SW480 (cell line): ENCODE measurements around the gene SOX2.
A peak's percentile ranks its signal among the peaks of the same experiment; 100 is the strongest.

Source experiments
- DNase-seq: peaks from one replicate; pipeline ENCODE4 v3.0.0-alpha.2; 2016; ENCODE audit warnings: low spot score

The SOX2 gene

DNA sequence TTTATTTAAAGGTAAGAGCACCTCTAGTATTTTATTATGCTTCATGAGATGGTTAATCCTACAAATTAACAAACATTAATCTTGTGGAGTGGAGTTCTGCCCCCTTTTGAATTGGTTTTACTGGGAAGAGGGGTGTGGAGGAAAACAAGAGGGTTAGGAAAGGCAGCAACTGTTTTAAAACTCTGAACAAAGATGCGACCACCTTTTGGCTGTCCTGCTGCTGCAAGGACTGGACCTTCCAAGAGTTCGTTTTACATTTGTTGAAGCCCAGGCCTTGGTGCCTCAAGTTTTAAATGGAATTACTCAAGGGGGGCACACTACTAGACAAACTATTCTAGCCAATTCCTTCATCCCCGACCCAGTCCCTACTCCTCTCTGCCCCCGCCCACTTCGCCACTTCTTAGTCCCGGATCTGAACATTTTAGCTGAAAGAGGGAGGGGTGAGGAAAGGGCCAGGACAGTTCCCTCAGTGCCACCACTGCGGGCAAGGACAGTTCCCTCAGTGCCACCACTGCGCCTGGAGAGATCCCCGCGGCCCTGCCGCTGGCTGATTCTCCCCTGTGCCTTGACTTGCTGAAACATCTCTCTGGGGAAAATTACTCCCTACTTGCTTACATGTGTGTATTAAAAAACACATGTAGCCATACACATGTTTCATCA lies 11.2 kb downstream of the SOX2 start:
- no peak for DNase-seq

- DNase-seq: no peak
These were observed 12.0 kb downstream of the SOX2 start for GRCh38 chr3:181723625-181724191.

GRCh38 chr3:181724192-181724965 lies 12.7 kb downstream of the SOX2 start:
- no peak for DNase-seq

GRCh38 chr3:181725131-181725731 lies 13.5 kb downstream of the SOX2 start:
- no peak for DNase-seq

DNA sequence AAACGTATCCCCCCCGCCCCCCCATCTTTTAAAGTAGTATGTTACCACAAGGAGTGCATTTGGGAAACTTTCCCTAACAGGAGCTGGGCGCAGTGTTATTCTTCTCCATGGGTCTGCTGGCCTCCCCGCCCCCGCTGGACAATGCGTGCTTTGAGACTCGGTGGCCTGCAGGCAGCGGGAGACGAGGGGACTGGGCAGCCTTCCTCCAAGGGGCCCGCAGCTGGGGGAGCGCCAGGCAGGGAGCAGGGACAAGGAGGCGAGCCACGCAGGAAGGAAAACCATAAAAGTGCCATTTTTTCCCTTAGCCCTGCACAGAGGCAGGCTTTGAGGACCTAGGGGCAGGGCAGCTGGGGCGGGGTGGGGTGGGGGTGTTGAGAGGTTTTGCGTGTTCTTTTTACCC lies 14.1 kb downstream of the SOX2 start:
- DNase-seq: no peak

DNA sequence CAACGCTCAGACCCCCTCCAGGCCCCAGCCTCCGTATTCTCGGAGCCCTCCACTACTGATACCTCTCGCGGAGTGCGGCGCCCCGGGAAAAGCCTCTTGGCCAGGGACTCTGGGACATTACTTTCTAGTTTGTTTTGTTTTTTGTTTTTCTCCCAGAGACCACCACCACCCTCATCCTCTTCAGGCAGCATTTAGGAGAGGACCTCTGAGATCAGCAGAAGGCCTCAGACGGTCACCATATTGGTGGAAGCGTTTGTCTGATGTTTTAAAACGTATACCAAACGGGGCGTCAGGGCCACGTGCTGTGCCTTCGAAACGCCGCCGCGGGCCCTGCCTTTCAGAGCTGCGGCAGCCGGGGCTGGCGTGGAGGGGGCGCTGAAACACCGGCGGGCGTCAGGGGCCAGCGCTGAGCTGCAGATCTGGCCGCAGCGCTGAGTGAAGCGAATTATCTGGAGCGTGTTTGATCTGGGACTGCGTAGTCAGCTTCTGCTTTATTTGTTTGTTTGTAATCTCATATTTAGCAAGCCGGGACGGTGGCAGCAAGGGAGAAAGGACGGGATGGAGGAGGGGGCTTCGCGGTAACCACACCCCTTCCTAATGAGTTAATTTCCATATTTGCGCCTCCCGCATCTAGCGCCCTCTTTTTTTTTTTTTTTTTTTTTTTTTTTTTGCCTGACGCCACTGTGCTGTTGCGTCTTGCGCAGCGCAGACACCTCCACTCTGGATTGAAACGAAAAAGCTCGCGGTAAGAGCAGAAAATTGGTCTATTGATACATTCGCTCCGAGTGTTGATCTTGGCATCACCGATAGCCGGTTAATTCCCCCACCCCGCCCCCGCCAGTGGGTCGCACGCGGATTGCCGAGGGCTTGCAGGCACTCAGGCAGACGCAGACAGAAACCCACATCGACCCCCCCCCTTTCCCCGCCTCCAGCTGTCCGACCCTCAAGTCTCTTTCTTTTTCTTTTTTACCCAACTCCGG lies 14.9 kb downstream of the SOX2 start:
- DNase-seq: no peak

- DNase-seq: no peak
These were observed 15.8 kb downstream of the SOX2 start for GRCh38 chr3:181727341-181728032.

DNA sequence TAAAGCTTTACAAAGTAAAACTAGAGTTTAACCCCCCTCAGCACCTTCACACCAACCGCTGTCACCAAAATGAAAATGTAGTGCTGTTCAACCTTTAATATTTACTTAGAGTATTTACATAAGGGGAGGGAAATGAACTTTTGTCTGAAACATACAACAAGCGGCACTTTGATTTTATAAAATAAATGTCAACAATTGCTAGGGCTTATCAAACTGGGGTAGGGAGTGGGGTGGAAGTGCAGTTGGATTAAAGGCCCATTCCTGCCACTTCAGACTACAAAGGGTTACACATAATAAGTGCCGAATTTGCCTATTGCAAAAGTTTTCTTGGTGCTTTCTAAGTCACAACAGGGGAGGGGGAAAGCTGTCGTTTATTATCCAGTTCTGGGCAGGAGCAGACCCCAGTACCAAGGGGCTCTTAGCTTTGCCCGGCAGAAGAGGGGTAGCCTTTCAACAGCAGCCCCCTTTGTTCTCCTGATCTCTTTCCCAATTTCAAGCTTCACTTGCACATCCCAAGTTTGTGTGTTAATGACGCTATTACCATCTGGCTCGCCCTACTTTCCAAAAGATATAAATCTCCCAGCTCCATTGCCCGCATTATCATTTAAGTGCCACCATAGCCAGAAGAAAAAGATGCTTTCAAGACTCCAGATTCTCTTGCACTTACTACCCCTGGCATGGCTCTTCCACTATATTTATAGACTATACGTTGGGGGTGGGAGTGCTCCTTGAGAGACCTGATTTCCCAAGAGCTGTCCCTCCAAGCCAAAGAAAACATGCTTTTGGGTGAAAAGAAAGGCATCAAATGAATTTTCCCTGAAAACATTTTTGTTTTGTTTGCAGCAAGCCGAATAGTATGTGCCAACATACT lies 17.0 kb downstream of the SOX2 start:
- no peak for DNase-seq

DNA sequence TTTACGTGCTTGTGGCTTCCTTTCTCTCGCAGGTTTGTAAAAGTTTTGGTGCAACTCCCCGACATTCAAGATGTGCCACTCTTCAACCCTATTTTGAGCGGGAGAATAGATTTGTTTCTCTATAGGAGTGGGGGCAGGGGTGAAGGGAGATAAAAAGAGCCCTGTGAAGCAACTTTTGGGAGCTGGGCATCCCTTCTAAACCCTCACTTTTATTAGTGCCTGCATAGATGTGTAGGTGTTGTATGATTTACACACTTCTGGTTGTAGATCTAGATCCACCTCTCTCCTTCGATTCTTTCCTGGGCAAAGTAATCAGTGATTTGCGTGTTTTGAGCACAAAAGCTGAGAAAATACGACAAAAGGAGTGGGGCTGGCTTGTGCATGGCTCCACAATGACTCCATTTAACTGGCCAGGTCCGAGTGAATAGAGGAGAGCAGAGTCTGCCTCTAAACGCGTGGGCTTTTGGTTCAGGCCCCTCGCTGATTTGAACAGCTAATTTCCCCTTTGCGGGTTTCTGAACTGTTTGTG lies 17.7 kb downstream of the SOX2 start:
- DNase-seq: no peak

DNA sequence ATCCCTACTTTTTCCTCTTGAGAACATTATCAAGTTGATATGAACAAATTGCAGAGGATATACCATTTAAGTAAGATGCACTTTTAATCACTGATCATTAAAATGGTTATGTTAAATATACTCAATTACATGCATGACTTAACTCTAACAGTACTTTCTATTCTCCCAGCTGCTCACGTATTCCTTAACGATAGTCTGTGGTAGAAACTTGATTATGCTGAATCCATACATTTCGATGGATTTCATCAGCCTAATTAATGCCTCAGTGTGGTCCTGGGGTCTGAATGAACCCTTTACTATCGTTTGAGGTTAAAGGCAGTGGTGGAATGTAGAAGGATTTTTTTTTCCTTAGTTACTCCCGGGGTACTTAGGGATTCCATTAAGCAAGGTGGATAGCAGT lies 18.6 kb downstream of the SOX2 start:
- peak; percentile 58 for DNase-seq

- no peak for DNase-seq
These were observed 19.2 kb downstream of the SOX2 start for GRCh38 chr3:181730934-181731333.

DNA sequence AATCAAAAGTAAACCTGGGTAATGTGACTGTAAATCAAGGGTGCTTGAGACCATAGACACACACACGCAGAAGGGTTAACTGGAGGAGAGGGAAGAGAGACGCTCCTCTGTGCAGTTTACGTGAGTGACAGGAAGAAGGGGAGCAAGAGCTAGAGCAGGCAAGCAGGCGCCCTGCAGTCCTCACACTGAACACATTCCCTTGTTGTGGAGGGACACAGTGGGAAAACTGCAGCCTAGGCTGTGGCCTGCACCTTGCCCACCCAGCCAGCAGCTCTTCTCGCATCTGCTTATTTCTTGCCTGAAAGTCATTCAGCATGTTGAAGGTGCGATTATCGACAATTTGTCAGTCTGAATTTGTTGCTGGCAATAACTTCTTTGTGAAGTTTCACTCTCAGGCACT lies 24.2 kb downstream of the SOX2 start:
- no peak for DNase-seq

DNA sequence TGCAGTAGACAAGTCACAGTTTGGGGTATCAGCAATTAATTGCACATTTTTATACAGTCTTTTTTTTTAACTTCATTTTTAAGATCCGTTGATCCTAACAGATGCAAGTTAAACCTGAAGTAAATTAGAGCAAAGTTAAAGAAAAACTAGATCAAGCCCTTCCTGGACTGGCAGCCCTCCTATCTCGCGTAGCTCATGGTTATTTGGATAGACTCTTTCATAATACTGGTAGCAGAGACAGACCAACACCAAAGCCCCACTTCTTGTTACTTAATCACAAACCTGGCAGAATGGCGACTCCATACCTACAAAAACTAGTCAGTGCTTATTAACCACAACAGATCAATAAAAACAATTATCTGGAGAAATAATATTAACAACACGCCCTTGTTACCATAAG lies 26.8 kb downstream of the SOX2 start:
- no peak for DNase-seq

- DNase-seq: no peak
These were observed 27.9 kb downstream of the SOX2 start for GRCh38 chr3:181739628-181740027.

DNA sequence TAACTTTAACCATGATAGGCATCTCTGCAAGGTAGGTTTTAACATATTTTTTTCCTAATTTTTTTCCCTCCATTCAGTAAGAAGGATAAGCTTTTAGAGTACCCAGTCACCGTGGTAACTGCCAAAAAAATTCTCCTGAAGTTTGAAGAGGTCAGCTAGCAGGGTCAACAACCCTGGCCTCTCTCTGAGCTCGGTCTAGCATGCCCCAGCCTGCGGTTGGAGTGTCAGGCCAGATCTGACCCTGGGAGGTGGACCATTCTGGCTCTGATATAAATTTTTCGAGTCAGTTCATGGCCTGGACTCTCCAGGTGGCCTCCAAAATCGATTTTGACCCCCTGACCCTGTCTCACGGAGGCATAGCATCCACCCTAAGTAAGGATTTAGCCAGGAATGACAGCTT lies 29.7 kb downstream of the SOX2 start:
- no peak for DNase-seq

- peak; percentile 77 for DNase-seq
These were observed 40.5 kb downstream of the SOX2 start for GRCh38 chr3:181752202-181752671.

GRCh38 chr3:181753391-181753790 lies 41.7 kb downstream of the SOX2 start:
- peak; percentile 19 for DNase-seq

- no peak for DNase-seq
These were observed 44.2 kb downstream of the SOX2 start for GRCh38 chr3:181755959-181756358.

DNA sequence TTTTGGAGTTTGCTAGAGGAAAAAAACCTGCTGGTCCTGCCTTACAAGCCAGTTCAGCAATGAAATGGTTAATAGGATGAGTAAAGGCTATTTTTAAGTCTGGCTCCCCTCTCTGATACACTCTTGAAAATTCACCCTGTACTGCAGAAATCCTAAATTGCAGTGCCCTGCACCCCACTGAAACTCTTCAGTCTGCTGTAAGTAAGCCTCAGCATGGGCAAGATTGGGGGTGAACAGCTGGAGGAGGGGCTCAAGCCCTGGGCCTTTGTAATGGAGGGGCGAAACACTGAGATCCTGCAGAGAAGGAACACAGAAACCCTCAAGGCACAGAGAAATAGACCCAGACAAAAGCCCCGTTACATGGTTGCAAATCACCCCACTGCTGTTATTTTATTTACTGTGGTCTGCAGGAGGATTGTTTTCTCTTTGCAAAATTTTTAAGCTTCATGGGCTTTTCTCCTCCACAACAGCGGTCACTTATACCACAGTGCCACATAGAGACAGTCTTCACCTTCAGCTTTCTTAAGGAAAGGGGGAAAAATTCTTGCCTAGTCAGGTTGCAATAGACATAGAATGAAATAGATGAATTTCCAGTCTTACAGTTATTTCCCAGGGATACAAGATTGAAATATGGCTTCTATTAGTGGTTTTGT lies 45.0 kb downstream of the SOX2 start:
- DNase-seq: no peak
